ENCODE measurements around the gene APLP2. TPM values are rescaled to one million over a fixed set of nuclear protein-coding genes. Genes with fewer than 3 reads are reported as not detected.

APLP2 gene
- total RNA-seq, 1 experiment from 2014 or later, result 345 TPM

GRCh38 chr11:130071211-130071712 lies 1.6 kb downstream of the APLP2 start:
- no peak for TF ChIP-seq KAT7 (CRISPR knock-in tag; IDR thresholded peaks at IDR 0.05; ENCODE audit: borderline replicate concordance)
- TF ChIP-seq ATF6 (CRISPR knock-in tag; IDR thresholded peaks at IDR 0.05), result no peak
- no peak for TF ChIP-seq SMAD3 (CRISPR knock-in tag; IDR thresholded peaks at IDR 0.05; ENCODE audit: borderline replicate concordance)
- no peak for TF ChIP-seq HMGA2 (CRISPR knock-in tag; IDR thresholded peaks at IDR 0.05)
- no peak for TF ChIP-seq RELA (CRISPR knock-in tag; IDR thresholded peaks at IDR 0.05; ENCODE audit: borderline replicate concordance)
- no peak for TF ChIP-seq E2F5 (CRISPR knock-in tag; IDR thresholded peaks at IDR 0.05)
- no peak for TF ChIP-seq ZNF532 (CRISPR knock-in tag; IDR thresholded peaks at IDR 0.05; ENCODE audit: borderline replicate concordance)
- TF ChIP-seq AFF4 (CRISPR knock-in tag; IDR thresholded peaks at IDR 0.05; ENCODE audit: borderline replicate concordance), result no peak
- no peak for TF ChIP-seq ZNF416 (CRISPR knock-in tag; IDR thresholded peaks at IDR 0.05)
- no peak for TF ChIP-seq FOXJ3 (CRISPR knock-in tag; IDR thresholded peaks at IDR 0.05; ENCODE audit: borderline replicate concordance)
- TF ChIP-seq TEAD4 (CRISPR knock-in tag; IDR thresholded peaks at IDR 0.05), result no peak
- Mint-ChIP-seq H3K4me1 (peaks cover 33% of the 10 kb centered on the region), H3K9me3 (no peaks in the 10 kb centered on the region), H3K27ac (no peak overlapping the region; the same call in 1 of the 2 replicates), H3K4me3 (peak overlapping the region; percentile 89), H3K27me3 (ENCODE audit: low read depth) (peaks cover 26% of the 10 kb centered on the region), H3K36me3 (peaks cover 3% of the 10 kb centered on the region; the same call in 1 of the 2 replicates)
- ChIA-PET CTCF (interaction anchor here (0.8 to 1.4 kb wide), 2 partner anchors 68 to 79 kb away, joined by 3 to 4 read pairs; no protein-coding TSS in a partner anchor), POLR2A (interaction anchor here (1.7 kb wide), 1 partner anchor 69 kb away, joined by 6 read pairs; the partner anchor contains the start of gene PRDM10)
- no peak for DNase-seq (ENCODE audit: low spot score)
- no peak for ATAC-seq

GRCh38 chr11:130074736-130075135 lies 5.0 kb downstream of the APLP2 start:
- peaks cover 5% of the 10 kb centered on the region; the same call in 1 of the 2 replicates for H3K36me3 Mint-ChIP-seq
- POLR2A ChIA-PET, result no interaction called here
- H3K27me3 Mint-ChIP-seq (ENCODE audit: low read depth), result peaks cover 4% of the 10 kb centered on the region; the same call in 1 of the 2 replicates
- CTCF ChIA-PET, result no interaction called here
- H3K4me1 Mint-ChIP-seq, result peaks cover 37% of the 10 kb centered on the region
- TF ChIP-seq ZNF425 (CRISPR knock-in tag; conservative IDR thresholded peaks at IDR 0.05), result no peak
- no peak for TF ChIP-seq HMGA2 (CRISPR knock-in tag; IDR thresholded peaks at IDR 0.05)
- no peak for TF ChIP-seq USF1 (CRISPR knock-in tag; IDR thresholded peaks at IDR 0.05)
- no peak overlapping the region for H3K27ac Mint-ChIP-seq
- H3K9me3 Mint-ChIP-seq, result no peaks in the 10 kb centered on the region
- DNase-seq (ENCODE audit: low spot score) (no peak), ATAC-seq (no peak)
- H3K4me3 Mint-ChIP-seq, result no peak overlapping the region

Measured in WTC11 (cell line).